Kidney glomerular epithelial cell (primary cell): ENCODE results near the gene ADAMTS5.

ENCODE experiments used
- DNase-seq: peaks from one replicate; lab custom pipeline; 2025; lab: John Stamatoyannopoulos, UW

Gene ADAMTS5

GRCh38 chr21:26887251-26887650, 79.6 kb downstream of the ADAMTS5 start:
- DNase-seq, result no peak

- no peak for DNase-seq
Measured at GRCh38 chr21:26884436-26884835, 82.5 kb downstream of the ADAMTS5 start.

- DNase-seq, result no peak
Measured at GRCh38 chr21:26883768-26884167, 83.1 kb downstream of the ADAMTS5 start.

- peak; percentile 43 for DNase-seq
Measured at GRCh38 chr21:26881504-26882228, 85.2 kb downstream of the ADAMTS5 start.

GRCh38 chr21:26877018-26877417, 89.9 kb downstream of the ADAMTS5 start:
- DNase-seq, result no peak

- no peak for DNase-seq
Measured at GRCh38 chr21:26874347-26874746, 92.5 kb downstream of the ADAMTS5 start.
